Stimulated activated CD4-positive, alpha-beta T cell treated with anti-CD3 and anti-CD28 coated beads, TNF-alpha, amount 100 ng/mL, for 4 hours (primary cell): ENCODE data around the gene COL24A1.
"Not testable (repeated sequence)": the region's sequence is repeated elsewhere in the genome, so short reads cannot be mapped to it uniquely, and the experiment has no call there.

Experiments
- DNase-seq, 3 experiments: peaks; one replicate each; pipeline ENCODE4 v3.0.0-alpha.2; 2020; ENCODE audit warnings: low read depth in 3 of 3

Gene COL24A1

DNA sequence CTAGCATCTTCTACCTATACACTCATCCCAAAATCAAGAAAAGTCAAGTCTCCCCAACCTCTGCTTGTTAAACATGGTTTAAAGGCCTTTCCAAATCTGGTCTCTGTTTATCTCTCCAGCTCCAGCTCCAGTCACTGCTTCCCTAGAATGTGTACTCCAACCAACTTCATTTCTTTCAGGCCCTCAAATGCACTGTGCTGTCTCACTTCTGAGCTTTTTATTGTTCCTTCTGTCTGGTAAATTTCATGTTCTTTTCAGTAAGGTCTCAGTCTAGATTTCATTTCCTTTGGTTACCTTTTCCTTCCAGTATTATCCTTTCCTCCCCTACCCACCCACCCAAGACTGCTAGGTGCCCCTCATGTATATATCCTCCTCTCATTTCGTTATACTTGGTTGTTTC is 3.7 kb downstream of the COL24A1 start:
- DNase-seq, result no peak

DNA sequence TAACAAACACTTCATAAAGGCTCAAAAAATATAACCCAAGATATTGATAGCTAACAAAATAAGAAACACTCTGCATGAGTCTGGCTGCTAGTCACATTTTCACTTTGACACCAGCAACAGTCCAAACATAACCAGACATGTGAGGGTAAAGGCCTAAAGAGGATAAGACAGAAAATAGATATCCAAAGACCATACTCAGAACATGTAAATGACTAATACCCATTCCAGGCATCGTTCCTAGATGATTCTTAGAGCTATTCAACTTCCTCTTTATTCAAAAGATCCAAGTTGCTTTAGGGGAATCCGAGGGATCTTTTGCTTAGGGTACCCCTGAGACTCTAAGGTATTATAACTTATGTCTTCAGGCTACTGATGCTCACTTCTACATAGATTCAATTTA is 5.1 kb downstream of the COL24A1 start:
- DNase-seq, result no peak

DNA sequence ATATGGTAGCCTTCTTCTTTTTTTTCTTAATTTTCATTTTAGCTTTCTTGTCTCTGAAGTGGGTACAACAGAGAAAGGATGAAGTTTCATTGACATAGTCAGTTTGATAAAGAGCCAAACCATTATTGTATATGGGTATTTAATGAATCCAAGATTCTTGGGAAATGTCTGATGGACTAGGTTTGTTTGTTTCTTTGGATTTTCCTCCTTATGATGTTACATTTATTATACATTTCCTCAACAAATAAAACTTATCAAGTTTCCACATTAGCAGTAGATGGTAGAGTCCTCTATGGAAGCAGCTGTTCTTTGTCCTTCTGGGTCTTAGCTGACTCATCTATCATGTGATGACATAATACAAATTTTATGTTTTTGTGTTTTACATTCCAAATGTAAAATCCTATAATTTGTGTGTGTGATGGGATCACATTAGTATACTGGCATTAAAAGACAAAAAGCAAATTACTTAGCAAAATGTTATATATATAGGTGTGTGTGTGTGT is 6.0 kb downstream of the COL24A1 start:
- DNase-seq, result no peak

DNA sequence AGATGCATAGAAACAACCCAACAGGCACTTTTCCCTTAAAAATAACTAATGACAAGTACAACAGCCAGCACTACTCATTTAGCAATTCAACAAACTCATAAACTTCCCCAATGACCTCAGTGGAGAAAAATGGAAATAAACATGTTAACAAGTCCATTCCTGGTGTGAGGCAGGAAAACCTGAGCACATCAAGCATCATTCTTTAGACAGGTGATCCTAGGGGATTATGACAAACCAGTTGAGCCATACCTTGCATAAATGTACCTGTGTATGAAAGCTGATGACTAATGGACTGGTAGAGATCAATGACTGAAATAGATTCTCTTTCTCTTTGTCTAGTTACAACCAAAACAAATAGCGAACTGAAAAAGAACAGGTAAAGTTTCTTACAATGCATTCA is 7.0 kb downstream of the COL24A1 start:
- DNase-seq, result no peak

DNA sequence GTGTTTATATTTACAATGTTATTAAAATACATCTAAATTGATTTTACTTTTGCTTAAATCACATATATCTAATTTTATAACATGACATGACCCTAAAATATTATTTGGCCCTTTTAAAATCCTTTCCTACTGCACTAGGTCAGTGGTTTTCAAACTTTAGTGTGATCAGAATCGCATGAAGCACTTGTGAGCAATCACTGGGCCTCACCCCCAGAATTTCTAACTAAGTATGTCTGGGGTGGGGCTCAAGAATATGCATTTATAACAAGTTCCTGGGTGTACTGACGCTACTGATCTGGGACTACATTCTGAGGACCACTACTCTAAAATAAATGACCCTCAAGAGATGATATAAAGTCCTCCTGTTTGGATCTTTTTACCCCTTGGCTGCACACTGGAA is 8.8 kb downstream of the COL24A1 start:
- DNase-seq, result no peak

DNA sequence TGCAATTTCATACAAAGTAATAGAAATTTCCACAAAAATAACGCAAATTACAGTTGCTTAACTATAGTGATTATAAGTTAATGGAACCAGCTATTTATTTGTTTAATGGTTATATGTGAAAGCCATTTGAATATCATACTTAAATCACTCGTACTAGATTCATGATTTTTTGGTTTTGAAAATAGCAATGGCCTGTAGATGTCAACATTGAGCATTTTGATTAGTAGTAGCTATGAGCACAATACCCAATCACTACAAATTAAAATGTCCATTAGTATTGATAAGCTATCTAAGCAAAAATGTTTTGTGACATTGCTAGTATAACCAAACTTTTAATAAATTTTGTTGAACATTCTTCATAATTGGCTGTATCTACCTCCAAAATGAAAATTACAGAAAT is 10.0 kb downstream of the COL24A1 start:
- no peak for DNase-seq

DNA sequence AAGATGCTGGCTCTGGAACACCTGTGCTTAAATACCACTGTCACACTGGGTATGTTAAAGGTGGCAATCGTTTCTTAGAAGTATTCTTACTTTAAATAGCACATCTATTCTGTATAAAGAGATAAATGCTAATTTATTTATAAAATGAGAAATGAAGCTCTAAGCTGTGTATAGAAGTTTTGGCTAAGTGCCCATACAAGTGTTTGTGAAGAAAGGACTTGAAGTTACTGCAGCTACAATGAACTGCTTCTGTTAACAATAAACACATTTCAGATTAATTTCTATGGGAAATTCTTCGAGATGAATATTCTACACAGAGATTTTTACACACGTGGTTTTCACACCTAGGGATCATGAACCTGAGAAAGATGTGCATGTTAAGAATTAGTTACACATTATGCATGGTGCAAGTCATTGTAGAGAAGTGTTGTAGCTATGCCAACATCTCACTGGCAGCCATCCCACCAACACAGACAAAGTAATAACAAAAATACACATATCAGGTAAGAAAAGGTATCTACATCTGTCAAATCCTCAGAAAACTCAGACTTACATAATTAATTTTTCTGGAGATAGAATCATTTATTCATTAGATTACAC is 16.2 kb downstream of the COL24A1 start:
- no peak for DNase-seq

DNA sequence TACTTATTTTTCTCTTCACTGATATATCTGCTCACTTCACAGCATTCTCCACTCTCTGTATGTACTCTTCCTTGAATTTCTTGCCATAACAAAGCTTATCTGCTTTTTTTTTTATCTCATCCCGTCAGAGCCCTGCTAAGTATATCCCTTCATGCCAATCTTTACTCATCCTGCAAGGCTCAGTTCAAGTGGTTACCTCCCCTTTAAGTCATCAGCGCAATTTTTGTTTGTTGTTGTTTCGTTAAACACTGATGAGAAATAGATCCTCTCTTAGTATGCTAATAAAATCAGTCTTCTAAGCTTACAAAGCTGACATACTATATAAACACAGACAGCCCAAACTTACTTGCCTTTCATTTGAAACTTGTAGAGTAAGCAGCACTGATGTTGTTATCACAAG is 17.8 kb downstream of the COL24A1 start:
- no peak for DNase-seq

DNA sequence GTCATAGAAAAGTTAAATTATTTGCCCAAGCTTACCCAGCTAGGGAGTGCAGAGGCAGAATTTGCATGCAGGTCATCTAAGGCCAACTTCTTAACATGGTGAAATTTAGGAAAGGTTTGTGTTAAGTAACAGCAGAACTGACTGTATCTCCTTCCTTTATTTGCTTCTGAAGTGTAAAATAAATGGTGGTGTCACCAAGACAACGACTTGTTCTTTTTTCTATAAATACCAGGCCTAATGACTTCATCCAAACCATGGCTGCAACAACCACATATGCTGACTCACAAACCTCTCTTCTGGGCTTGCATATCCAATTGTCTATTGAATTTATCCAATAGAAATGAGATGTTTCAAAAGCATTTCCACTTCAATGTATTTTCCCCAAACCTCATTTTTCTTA is 19.1 kb downstream of the COL24A1 start:
- DNase-seq, result no peak

DNA sequence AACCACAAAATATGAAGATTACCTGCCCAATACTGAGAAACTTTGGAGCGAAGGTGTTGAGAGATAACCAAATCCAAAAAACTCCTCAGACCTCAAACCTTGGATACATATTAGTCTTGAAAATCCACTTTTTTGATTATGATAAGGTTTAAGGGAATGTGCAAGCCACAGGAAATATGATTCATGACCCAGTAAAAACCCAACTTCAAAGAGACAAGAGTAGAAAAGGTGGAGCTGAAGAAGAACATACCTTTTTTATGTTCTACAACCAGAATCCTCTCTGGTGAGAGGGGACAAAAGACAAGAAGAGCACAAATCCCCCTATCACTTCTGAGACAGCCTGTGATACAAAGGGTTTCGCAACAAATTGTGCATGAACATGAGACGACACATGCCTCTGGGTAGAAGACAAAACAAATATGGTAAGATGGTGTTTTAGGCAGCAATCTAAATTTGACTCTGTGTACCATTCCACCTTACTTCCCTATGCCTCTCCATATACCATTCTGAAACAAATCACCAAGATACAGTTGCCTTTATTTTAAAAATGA is 37.3 kb downstream of the COL24A1 start:
- no peak for DNase-seq

DNA sequence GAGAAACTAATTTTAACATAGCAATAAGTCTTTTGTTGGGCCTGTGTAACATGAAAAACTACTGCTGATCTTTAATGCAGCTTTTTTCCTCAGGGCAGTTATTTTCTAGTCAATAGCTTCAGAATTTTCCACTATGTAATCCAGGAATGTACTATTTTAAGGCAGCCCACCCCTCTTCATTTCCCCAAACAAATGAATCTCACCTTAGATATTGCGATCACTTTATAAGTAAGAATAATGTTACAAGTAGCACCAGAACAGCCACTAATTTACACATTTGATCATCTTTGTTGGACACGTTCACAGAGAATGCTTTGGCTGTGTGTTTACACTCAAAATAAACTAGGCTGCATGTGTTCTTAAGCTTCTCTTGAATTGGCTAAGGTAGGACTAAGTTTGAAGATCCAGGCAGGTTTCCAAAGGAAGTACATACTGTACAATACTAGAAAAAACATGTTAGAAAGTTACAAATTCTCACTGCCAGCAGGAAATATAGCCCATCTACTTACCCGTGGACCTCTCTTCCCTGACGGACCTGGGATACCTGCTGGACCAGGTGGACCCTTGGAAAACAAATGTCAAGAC is 41.7 kb downstream of the COL24A1 start:
- DNase-seq, result no peak

DNA sequence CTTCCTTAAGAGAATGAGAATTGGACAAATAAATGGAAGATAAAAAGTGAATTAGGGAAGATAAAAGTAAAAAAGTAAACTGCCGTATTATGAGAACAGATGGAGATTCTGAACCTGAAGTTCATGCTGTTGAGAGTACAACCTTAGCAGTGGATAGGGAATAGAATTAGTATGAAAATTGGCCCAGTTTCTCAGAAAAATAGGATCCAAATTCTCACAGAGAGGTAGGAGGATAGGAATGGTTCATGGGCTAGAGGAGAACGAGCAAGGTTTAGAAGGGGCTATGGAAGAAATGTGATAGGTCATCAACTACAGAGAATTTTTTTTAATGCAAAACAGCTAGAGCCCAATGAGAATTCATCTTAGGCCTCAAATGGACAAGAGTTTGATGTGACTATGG is 42.3 kb downstream of the COL24A1 start:
- no peak for DNase-seq

DNA sequence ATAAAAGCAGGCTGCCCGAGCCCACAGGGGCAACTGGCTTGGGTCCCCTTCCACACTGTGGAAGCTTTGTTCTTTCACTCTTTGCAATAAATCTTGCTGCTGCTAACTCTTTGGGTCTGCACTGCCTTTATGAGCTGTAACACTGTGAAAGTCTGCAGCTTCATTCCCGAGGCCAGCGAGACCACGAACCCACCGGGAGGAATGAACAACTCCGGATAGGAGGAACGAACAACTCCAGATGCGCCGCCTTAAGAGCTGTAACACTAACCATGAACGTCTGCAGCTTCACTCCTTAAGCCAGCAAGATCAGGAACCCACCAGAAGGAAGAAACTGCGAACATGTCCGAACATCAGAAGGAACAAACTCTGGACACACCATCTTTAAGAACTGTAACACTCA is 45.0 kb downstream of the COL24A1 start:
- not testable (repeated sequence) for DNase-seq

DNA sequence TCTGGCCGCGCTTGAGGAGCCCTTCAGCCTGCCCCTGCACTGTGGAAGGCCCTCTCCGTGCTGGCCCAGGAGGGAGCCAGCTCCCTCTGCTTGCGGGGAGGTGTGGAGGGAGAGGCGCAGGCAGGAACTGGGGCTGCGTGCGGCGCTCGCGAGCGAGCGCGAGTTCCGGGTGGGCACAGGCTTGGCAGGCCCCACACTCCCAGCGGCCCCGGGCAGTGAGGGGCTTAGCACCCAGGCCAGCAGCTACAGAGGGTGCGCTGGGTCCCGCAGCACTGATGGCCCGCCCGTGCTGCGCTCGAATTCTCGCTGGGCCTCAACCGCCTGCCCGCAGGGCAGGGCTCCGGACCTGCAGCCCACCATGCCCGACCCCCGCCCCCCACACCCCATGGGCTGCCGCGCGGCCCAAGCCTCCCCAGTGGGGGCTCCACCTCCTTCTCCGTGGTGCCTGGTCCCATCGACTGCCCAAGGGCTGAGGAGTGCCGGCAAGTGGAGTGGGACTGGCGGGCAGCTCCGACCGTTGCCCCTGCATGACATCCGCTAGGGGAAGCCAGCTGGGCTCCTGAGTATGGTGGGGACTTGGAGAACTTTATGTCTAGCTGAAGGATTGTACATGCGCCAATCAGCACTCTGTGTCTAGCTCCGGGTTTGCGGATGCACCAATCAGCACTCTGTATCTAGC is 46.0 kb downstream of the COL24A1 start:
- DNase-seq, result no peak

DNA sequence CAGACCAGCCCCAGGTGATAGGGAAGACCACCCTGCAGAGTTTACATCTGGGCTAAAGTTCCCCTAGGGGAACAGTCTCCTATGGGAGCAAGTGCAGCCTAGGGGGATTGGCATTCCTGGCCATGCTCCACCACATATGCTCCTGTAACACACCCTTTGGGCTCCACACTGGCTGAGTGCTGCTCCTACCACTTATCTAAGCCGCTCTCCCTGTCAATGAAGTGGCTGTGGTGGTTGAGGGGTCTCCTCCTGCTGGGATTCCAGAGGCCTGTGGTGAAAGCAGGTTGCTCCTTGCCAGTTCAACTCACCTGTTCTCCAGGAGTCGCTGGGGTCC is 51.1 kb downstream of the COL24A1 start:
- no peak for DNase-seq

DNA sequence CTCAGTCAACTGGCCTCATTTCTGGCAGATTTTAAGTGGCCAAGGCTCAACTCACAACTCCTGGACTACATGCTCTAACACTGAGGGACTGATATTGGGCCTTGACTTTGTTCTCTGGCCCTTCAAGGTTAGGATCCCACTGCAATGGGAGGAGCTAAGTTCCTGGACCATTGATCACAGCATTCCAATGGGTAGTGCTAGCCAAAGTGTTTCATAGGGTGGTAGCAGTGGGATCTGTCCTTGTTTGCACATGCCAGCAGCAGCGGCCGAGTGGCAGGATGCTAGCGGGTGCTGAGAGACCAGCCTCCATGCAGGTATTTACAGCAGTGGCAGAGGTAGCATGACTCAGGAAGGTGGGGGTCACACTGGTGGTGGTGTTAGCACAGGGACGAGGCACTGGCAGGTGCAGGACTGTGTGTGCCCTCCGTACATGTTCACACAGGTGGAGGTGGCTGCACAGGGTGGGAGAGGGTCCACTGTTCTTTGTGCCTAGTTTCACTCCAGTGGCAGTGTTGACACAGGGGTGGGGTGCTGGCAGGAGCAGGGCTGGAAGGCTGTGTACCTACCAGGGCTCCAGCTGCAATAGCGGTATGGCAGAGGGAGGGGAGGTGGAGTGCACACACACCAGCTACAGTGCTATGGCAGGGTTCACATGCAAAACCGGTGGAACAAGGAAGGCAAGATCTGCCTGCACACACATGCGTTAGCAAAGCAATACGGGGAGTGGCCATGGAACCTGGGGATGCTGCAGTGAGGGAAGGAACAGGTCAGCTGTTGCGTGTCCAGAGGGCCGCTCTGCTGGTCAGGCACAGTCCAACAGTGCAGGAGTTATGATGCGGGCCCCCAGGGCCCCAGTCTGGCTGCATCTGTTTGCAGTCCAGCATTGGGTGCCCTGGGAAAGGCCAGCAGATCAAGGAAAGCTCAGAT is 51.7 kb downstream of the COL24A1 start:
- DNase-seq, result no peak

DNA sequence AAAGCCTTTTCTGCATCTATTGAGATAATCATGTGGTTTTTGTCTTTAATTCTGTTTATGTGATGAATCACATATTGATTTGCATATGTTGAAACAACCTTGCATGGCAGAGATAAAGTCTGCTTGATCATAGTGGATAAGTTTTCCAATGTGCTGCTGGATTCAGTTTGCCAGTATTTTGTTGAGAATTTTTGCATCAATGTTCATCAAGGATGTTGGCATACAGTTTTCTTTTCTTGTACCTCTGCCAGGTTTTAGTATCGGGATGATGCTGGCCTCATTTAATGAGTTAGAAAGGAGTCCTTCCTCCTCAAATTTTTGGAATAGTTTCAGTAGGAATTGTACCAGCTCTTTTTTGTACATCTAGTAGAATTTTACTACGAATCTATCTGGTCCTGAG is 55.0 kb downstream of the COL24A1 start:
- no peak for DNase-seq

DNA sequence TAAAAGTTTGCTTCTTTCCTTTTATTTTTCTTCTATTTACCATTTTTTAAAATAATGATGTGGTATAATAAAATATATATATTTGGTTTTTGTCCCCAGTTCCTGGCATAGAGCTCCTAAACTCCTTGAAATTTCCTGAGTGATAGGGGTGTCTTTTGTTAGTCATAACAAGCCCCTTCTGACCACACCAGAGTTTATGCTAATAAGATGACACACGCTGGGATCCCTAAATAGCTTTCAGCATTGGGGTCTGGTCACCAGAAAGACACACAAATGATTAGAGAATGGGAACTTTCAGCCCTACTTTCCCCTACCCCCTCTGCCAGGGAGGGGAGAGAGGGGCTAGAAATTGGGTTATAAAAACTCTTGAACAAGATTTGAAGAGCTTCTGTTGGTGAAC is 56.2 kb downstream of the COL24A1 start:
- DNase-seq, result no peak

DNA sequence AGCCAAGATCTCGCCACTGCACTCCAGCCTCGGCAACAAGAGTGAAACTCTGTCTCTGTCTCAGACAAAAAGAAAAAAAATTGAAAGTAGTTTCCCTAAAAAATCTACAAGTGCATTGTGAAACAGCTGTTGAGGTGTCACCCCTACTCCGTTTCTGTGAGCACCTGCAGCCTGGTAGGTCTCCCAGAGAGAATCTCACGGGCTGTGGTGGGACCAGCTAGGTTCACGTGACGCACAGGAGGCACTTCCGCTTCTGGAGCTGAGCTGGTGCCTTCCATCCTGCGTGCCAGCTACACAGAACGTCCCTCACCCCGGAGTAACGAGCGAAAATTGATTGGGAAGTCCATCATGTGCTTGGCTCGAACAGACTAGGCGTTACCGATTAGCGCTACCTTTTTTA is 66.8 kb downstream of the COL24A1 start:
- DNase-seq, result no peak

DNA sequence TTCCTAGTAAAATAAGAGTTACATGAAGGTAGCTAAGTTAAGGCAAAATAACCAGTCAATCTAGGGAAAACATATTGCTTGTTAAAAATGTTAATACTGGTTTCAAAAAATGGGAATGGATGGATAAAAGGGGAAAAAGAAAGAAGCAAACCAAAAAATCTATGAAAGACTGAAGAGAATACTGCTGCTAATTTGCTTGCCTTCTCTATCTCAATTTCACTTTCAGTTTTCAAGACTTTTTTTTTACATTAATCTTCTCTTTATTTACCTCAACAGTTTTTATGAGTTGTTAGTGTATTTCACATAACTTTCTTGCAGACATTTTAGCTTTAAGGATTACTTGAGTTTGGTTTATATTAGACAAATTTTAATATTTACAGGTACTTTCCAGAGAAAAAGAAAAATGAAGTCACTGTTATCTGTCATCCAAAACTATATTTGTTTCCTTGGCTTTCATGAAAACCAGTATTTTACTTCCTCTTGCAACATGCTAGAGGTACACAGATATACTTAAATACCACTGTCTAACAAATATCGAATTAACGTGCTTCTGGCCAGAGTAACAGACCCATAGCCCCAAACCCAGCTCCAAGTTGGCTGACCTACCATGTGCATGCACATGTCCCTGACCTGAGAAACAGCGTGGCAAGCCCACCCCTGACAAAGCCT is 70.7 kb downstream of the COL24A1 start:
- DNase-seq, result no peak

DNA sequence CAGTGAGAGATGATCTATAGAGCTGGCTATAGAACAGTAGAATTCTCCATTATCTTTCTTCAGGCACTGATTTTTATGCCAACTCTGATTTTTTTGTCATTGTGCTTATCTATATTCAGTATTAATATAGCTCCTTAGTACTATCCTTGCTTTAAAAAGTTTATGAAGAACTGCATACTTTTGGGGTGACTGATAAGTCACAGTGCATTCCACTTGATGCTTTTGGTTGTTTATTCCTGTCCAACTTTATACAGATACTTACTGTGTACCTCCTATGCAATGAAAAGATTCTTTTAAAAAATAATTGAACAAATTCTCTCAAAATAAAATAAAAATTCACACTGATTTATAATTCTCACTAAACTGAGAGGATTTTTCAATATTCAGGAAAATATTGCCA is 71.6 kb downstream of the COL24A1 start:
- DNase-seq, result no peak

DNA sequence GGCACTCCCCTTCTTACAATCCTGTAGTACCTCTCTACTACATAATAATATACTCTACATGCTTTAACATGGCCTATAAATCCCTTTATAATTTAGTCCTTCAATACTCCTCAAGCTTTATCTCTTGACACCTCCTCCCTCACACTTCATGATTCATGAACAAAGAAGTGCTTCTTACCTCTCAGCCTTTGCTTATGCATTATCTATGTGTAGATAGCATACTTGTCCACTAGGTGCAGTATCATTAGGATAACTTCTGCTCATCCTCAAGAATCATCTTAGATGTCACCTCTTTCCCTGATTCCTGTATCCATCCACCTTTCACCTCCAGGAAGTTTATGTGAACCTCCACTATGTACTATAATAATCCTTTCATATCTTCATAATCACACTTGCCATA is 74.4 kb downstream of the COL24A1 start:
- no peak for DNase-seq
